A549 (cell line): ENCODE data around the gene SLC39A10. TPM values are rescaled to one million over a fixed set of nuclear protein-coding genes. Genes with fewer than 3 reads are reported as not detected.

Experiments used
- ATAC-seq, 2 experiments: fragments of 200-7000 bp in 1 of 2; fragments of >200 bp in 1 of 2; cut with Nextera tagmentation in 1 of 2; cut with Tn5 transposase in 1 of 2; 3 replicates each; pipeline versions ENCODE4 v1.8.0 to v1.9.1; 2018 to 2020; ENCODE audit warnings: mild to moderate bottlenecking in 1 of 2, moderate library complexity in 1 of 2
- CTCF ChIA-PET: fragments of 300-600 bp; sonication (Branson Sonifier 250); formaldehyde crosslinking; extraction: SDS; loops from one replicate; lab custom pipeline; 2021; ENCODE audit warnings: antibody characterized with exemption, inconsistent platforms; lab: Yijun Ruan, JAX
- POLR2A ChIA-PET: fragments of 350-600 bp; formaldehyde crosslinking; extraction: SDS; loops from one replicate; lab custom pipeline; 2021; ENCODE audit warnings: antibody characterized with exemption, inconsistent platforms; lab: Yijun Ruan, JAX
- DNase-seq, 2 experiments: peaks; one replicate each; pipeline versions ENCODE4 v3.0.0 to v3.0.0-alpha.2; 2011 to 2016; ENCODE audit warnings: low read depth in 1 of 2, low spot score in 1 of 2
- FAIRE-seq: peaks from 2 replicates; lab custom pipeline; 2011; peaks lifted over from hg19 to GRCh38; lab: Jason Lieb, UNC
- H3K27ac ChIP-seq, 2 experiments: fragments of >200 bp; sonication (Bioruptor Twin); formaldehyde crosslinking; 3 replicates each; pipeline ENCODE4 v1.5.1; 2016 to 2017
- H3K4me1 ChIP-seq: fragments of >200 bp; sonication (Bioruptor Twin); formaldehyde crosslinking; 3 replicates; pipeline ENCODE4 v1.6.1; 2016
- H3K4me2 ChIP-seq: fragments of >200 bp; sonication (Bioruptor Twin); formaldehyde crosslinking; 3 replicates; pipeline ENCODE4 v1.6.1; 2016
- H3K4me3 ChIP-seq: fragments of >200 bp; sonication (Bioruptor Twin); formaldehyde crosslinking; 3 replicates; pipeline ENCODE4 v1.5.1; 2016
- H3K9me3 ChIP-seq: fragments of >200 bp; sonication (Bioruptor Twin); formaldehyde crosslinking; 3 replicates; pipeline ENCODE4 v1.6.1; 2016
- ATOH8 ChIP-seq: fragments of 250-450 bp; sonication (Bioruptor Pico); IDR thresholded peaks from 2 replicates; pipeline ENCODE4 v1.5.0; 2020; ENCODE audit warnings: low read depth, mild to moderate bottlenecking, moderate library complexity
- BHLHE40 ChIP-seq: IDR thresholded peaks from 2 replicates; pipeline ENCODE4 v1.6.1; 2012; ENCODE audit warnings: low read depth, low read length, inconsistent platforms
- CEBPB ChIP-seq, 2 experiments: fragments of >200 bp in 1 of 2; sonication (Bioruptor Twin) in 1 of 2; formaldehyde crosslinking in 1 of 2; IDR thresholded peaks; 2 replicates each; pipeline ENCODE4 v1.6.1; 2012 to 2016
- CHD2 ChIP-seq: fragments of 150-350 bp; IDR thresholded peaks from 2 replicates; pipeline ENCODE4 v1.6.1; 2014; ENCODE audit warnings: low read length; ENCODE audit not compliant: partially characterized antibody
- CHD4 ChIP-seq: fragments of 200-600 bp; sonication (generic); IDR thresholded peaks from 2 replicates; pipeline ENCODE4 v1.6.1; 2016; ENCODE audit warnings: antibody characterized with exemption, mild to moderate bottlenecking, borderline replicate concordance
- CTCF ChIP-seq: fragments of >200 bp; sonication (Bioruptor Twin); formaldehyde crosslinking; IDR thresholded peaks from 3 replicates; pipeline ENCODE4 v1.5.1; 2016
- ESRRA ChIP-seq: fragments of 150-350 bp; IDR thresholded peaks from 2 replicates; pipeline ENCODE4 v1.6.1; 2014; ENCODE audit warnings: mild to moderate bottlenecking, low read length, borderline replicate concordance
- GATA3 ChIP-seq: IDR thresholded peaks from 2 replicates; pipeline ENCODE4 v1.6.1; 2012; ENCODE audit warnings: borderline replicate concordance
- HEYL ChIP-seq: fragments of 250-450 bp; sonication (Bioruptor Pico); IDR thresholded peaks from 2 replicates; pipeline ENCODE4 v1.8.0; 2021; ENCODE audit warnings: mild to moderate bottlenecking, moderate library complexity
- HMGXB4 ChIP-seq: fragments of 250-450 bp; sonication (Bioruptor Pico); IDR thresholded peaks from 2 replicates; pipeline ENCODE4 v1.5.0; 2021; ENCODE audit warnings: mild to moderate bottlenecking, moderate library complexity, borderline replicate concordance
- KDM5A ChIP-seq: fragments of 200-600 bp; sonication (generic); IDR thresholded peaks from 2 replicates; pipeline ENCODE4 v1.6.1; 2016; ENCODE audit warnings: antibody characterized with exemption, mild to moderate bottlenecking
- MAFK ChIP-seq: fragments of 450-650 bp; IDR thresholded peaks from 2 replicates; pipeline ENCODE4 v1.6.1; 2014; ENCODE audit not compliant: partially characterized antibody
- NFE2L2 ChIP-seq: fragments of 150-350 bp; conservative IDR thresholded peaks from 2 replicates; pipeline ENCODE4 v1.6.1; 2014; ENCODE audit warnings: low read length
- PBX3 ChIP-seq: IDR thresholded peaks from 2 replicates; pipeline ENCODE4 v1.6.1; 2012
- PHF8 ChIP-seq: fragments of 200-600 bp; sonication (generic); IDR thresholded peaks from 2 replicates; pipeline ENCODE4 v1.6.1; 2016; ENCODE audit warnings: low read depth, mild to moderate bottlenecking, antibody characterized with exemption, moderate library complexity, borderline replicate concordance
- RFX5 ChIP-seq: fragments of 450-650 bp; IDR thresholded peaks from 2 replicates; pipeline ENCODE4 v1.7.1; 2014; ENCODE audit warnings: antibody characterized with exemption, mild to moderate bottlenecking, moderate library complexity
- SMC3 ChIP-seq: fragments of >200 bp; sonication (Bioruptor Twin); formaldehyde crosslinking; IDR thresholded peaks from 3 replicates; pipeline ENCODE4 v1.6.1; 2018; ENCODE audit warnings: inconsistent platforms
- ZSCAN20 ChIP-seq: fragments of 250-450 bp; sonication (Bioruptor Pico); IDR thresholded peaks from 2 replicates; pipeline ENCODE4 v1.8.0; 2022; ENCODE audit warnings: mild to moderate bottlenecking, moderate library complexity
- WGBS: methylation state at CpG from one replicate; pipeline ENCODE4 v1.1.6; 2017; ENCODE audit errors: missing lambda C conversion rate; 5-methylcytosine and 5-hydroxymethylcytosine counted together
- polyA plus RNA-seq, 4 experiments: library from polyadenylated mRNA; depleted of rRNA in 3 of 4; stranded (reverse); fragments of >200 nt; fragmentation: RNase III in 1 of 4; extraction: RNeasy Plus Mini Kit Qiagen cat#74134 plus additional on column Dnase treatment in 1 of 4; gene quantifications; 2 replicates in 3 of 4; 3 replicates in 1 of 4; pipeline ENCODE4 v1.2.3, GENCODE V29; 2011 to 2017
- TF ChIP-seq, protein P1 (sequence below): fragments of >200 bp; sonication (Bioruptor Twin); formaldehyde crosslinking; IDR thresholded peaks from 3 replicates; pipeline ENCODE4 v1.6.1; 2016
- TF ChIP-seq, protein P2 (sequence below): IDR thresholded peaks from 2 replicates; pipeline ENCODE4 v1.6.1; 2012; ENCODE audit warnings: low read depth, borderline replicate concordance

SLC39A10 gene
- polyA plus RNA-seq, 2 of the 4 experiments (the other 2 are of a cell fraction): 38.4 to 42.6 TPM

GRCh38 chr2:195632856-195633572, 24.0 kb upstream of the SLC39A10 start:
- H3K4me3 ChIP-seq: no peak overlapping the region
- H3K4me2 ChIP-seq: no peak overlapping the region
- peak in 1 of 2 experiments; percentile 51; a peak in 2 of 6 replicates for ATAC-seq
- WGBS: 92% methylated on average over 10 of the region's 10 CpGs
- no peak for TF ChIP-seq HEYL (CRISPR knock-in tag)
- no peak for TF ChIP-seq CEBPB (IDR thresholded peaks at IDR 0.05)
- TF ChIP-seq SMC3: no peak
- TF ChIP-seq, protein P1, sequence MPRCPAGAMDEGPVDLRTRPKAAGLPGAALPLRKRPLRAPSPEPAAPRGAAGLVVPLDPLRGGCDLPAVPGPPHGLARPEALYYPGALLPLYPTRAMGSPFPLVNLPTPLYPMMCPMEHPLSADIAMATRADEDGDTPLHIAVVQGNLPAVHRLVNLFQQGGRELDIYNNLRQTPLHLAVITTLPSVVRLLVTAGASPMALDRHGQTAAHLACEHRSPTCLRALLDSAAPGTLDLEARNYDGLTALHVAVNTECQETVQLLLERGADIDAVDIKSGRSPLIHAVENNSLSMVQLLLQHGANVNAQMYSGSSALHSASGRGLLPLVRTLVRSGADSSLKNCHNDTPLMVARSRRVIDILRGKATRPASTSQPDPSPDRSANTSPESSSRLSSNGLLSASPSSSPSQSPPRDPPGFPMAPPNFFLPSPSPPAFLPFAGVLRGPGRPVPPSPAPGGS: no peak
- TF ChIP-seq, protein P2, sequence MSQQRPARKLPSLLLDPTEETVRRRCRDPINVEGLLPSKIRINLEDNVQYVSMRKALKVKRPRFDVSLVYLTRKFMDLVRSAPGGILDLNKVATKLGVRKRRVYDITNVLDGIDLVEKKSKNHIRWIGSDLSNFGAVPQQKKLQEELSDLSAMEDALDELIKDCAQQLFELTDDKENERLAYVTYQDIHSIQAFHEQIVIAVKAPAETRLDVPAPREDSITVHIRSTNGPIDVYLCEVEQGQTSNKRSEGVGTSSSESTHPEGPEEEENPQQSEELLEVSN: no peak
- TF ChIP-seq CHD4: no peak
- TF ChIP-seq GATA3: no peak
- no peak for TF ChIP-seq ESRRA
- TF ChIP-seq CTCF: no peak
- TF ChIP-seq BHLHE40: no peak
- no peak for TF ChIP-seq HMGXB4 (CRISPR knock-in tag)
- no peak for TF ChIP-seq RFX5
- no peak for TF ChIP-seq PHF8
- no peak for TF ChIP-seq MAFK
- no peak for TF ChIP-seq PBX3
- TF ChIP-seq ZSCAN20 (CRISPR knock-in tag): no peak
- no peak for TF ChIP-seq NFE2L2
- TF ChIP-seq KDM5A: no peak
- TF ChIP-seq ATOH8: no peak
- TF ChIP-seq CHD2: no peak
- no peaks in the 10 kb centered on the region for H3K9me3 ChIP-seq
- no peak for FAIRE-seq
- no peak for DNase-seq
- CTCF ChIA-PET: interaction anchor here (1.1 kb wide), 1 partner anchor 9 kb away, joined by 3 read pairs; no protein-coding TSS in a partner anchor
- POLR2A ChIA-PET: no interaction called here
- H3K4me1 ChIP-seq: no peaks in the 10 kb centered on the region
- 0 out of 6 replicates have a peak overlapping the region, but pooled peaks of 1 of the 2 experiments have one; percentile 22 for H3K27ac ChIP-seq
